AG08395 (cell line): ENCODE data around the gene LYZL2.
A peak's percentile ranks its signal among the peaks of the same experiment; 100 is the strongest.
"Not testable (repeated sequence)": the region's sequence is repeated elsewhere in the genome, so short reads cannot be mapped to it uniquely, and the experiment has no call there.

Experiments used
- DNase-seq: peaks from one replicate; pipeline ENCODE4 v3.0.0; 2012; ENCODE audit warnings: mixed read lengths, low spot score

Gene LYZL2

GRCh38 chr10:30639946-30640786 lies 10.6 kb upstream of the LYZL2 start:
- peak; percentile 65 for DNase-seq

- DNase-seq = peak; percentile 86
Measured at GRCh38 chr10:30637881-30638467, 8.4 kb upstream of the LYZL2 start.

DNA sequence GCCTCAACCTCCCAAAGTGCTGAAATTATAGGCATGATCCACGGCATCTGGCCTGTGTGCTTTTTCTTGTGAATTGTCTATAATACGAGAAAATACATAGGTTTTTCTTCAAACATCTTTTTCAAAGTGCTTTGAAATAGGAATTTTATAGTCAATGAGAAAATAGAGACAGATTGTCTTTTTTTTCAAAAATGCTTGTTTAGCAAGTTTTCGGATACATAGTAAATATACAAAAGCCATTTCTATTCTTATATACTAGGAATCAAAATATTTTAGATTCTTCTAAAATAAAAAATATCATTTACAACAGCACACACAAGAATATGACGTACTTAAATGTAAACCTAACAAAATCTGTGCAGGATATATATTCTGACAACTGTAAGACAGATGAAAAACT lies 1.6 kb upstream of the LYZL2 start:
- no peak for DNase-seq

DNA sequence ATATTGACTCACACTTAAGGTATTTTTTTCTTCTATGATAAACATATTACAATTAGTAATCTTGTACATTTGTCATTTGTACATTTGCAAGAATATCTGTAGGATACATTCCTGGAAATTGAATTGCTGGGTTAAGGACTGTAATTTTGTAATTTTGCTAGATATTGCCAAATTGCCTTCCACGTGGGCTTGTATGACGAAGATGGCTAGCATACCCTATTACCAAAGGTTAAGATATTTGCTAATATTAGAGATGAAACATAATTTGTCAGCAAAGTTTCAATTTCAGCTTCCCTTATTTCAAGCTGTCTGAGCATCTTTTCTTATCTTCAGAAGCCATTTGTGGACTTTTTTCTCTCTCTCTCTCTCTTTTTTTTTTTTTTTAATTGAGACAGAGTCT lies 1.0 kb upstream of the LYZL2 start:
- no peak for DNase-seq

DNA sequence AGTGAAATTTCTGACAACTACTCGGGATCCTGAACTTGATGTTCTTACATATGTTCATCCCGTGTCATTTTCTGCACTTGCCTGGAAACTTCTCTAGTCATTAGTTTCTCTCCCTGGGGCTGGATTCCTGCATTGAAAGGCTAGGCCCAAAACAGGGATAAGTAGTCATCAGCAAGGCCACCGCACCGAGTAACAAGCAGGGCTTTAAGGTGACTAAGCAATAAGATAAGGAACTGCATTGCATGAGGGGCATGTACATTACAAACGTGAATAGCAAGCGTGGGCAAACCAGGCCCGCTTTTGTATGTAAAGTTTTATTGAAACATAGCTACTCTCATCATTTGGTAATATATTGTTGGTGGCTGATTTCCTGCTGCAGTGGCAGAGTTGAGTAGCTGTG lies 977 bp downstream of the LYZL2 start:
- DNase-seq = not testable (repeated sequence)

- DNase-seq = not testable (repeated sequence)
Measured at GRCh38 chr10:30626837-30627236, 2.7 kb downstream of the LYZL2 start.

DNA sequence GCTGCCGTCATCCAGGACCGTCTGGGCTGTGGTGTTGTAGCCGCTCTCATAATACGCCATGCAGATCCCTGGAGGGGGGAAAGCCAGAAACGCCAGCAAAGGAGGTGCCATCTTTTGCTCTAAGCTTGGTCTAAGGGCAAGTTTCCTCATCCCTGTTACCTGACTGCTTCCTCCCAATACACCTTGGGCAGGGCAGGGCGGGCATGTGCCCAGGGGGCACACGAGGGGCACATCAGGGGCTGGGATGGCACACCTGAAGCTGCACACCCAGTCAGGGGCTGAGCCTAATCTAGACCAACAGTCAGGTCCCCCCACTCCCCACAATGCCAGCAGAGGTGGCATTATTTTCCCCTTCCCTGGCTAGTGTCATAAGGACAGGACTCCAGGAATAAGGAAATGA lies 3.4 kb downstream of the LYZL2 start:
- DNase-seq = not testable (repeated sequence)

GRCh38 chr10:30625080-30625479 lies 4.5 kb downstream of the LYZL2 start:
- no peak for DNase-seq

- DNase-seq = no peak
Measured at GRCh38 chr10:30619966-30620365, 9.6 kb downstream of the LYZL2 start.

GRCh38 chr10:30617070-30617469 lies 12.5 kb downstream of the LYZL2 start:
- DNase-seq = no peak

DNA sequence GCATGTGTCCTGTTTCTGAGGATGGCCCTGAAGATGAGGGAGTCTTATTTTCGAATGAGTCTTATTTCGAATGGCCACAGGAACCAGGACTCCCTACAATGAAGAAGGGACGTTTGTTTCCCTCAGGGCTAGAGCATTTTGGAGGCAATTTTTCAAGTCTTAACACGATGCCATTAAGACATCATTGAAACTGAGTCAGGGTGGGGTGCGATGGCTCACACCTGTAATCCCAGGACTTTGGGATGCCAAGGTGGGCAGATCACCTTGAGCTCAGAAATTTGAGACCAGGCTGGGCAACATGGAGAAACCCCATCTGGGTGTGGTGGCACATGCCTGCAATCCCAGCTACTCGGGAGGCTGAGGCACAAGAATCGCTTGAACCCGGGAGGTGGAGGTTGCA lies 18.5 kb downstream of the LYZL2 start:
- not testable (repeated sequence) for DNase-seq

GRCh38 chr10:30607814-30608213 lies 21.7 kb downstream of the LYZL2 start:
- no peak for DNase-seq

DNA sequence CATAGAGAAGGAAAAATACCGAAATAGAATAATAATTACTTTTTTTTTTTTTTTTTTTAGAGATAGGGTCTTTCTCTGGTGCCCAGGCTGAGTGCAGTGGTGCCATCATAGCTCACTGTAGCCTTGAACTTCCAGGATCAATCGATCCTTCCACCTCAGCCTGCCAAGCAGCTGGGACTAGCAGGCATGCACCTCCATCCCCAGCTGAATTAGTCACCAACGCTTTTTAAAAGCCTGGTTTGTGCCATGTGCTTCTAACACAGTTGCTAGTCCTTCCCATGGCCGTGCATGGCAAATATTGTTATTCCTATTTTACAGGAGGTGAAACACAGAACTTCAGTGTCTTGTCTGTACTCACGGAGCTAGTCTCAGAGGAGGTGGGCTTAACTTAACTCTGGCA lies 23.2 kb downstream of the LYZL2 start:
- no peak for DNase-seq

DNA sequence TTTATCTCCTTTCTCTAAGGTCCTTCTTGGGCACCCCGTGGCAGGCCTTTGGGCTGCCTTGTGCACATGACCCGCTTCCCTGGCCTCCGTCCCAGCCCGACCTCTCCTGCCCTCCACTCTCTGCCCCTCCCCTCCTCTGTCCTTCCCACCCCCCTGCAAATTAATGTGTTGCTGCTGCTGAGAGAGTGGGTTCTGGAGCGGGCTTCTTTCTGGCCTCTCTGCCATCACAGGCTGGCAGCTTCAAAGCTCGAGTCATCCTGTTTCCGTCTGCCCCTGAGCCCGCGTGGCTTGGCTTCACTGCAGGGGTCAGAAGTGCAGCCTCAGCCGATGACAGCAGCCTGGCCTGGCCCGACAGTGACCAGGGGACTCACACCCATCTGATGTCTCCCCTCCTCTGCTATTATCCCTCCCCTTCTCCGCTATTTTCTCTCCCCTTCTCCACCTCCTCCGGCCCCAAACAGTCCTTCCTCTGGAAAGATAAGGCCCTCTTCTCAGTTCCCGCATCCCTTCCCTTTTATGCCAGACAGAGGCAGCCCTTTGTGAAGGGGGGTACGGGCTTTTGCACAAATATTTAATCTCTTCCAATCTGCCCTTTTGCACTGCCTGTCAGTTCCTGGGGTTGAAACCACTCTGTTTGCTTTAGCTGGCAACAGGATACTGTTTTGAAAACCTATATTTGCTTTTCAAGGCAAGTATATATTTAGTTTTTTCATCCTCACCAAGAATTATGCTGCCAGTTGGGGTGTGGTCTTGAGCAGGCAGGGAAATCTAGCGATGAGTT lies 24.0 kb downstream of the LYZL2 start:
- not testable (repeated sequence) for DNase-seq

GRCh38 chr10:30603589-30603988 lies 26.0 kb downstream of the LYZL2 start:
- DNase-seq = no peak

GRCh38 chr10:30602747-30603146 lies 26.8 kb downstream of the LYZL2 start:
- DNase-seq = no peak

GRCh38 chr10:30600005-30600404 lies 29.5 kb downstream of the LYZL2 start:
- no peak for DNase-seq

DNA sequence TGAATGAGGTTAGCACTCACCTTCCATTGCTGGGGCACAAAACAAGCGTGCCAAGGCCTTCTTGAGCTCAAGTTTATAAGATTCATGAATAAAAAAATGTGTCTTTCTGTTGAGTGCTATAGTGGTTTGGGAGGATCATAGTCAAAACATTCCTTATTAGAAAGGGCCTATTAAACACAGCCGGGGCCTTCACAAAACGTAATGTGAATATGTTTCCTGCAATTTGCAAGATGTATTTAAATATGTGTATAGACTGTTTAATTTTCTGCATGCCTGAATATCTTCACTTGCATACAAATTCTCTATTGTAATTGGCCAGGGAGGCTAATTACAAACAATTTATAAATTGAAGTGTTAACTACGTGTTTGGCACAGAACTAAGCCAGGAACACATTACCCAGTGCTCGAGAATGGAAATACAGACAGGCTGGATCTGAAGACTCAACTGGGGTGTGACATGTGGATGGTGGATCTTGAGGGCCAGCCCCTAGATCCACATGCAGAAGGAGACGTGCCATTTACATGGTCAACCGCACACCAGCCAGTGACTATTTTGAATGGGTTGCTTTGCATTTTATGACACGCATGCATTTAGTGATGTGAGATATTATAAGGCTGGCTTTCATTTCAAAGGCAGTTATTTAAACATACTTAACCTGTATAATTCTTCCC lies 31.3 kb downstream of the LYZL2 start:
- DNase-seq = no peak

GRCh38 chr10:30597433-30597824 lies 32.1 kb downstream of the LYZL2 start:
- DNase-seq = not testable (repeated sequence)

DNA sequence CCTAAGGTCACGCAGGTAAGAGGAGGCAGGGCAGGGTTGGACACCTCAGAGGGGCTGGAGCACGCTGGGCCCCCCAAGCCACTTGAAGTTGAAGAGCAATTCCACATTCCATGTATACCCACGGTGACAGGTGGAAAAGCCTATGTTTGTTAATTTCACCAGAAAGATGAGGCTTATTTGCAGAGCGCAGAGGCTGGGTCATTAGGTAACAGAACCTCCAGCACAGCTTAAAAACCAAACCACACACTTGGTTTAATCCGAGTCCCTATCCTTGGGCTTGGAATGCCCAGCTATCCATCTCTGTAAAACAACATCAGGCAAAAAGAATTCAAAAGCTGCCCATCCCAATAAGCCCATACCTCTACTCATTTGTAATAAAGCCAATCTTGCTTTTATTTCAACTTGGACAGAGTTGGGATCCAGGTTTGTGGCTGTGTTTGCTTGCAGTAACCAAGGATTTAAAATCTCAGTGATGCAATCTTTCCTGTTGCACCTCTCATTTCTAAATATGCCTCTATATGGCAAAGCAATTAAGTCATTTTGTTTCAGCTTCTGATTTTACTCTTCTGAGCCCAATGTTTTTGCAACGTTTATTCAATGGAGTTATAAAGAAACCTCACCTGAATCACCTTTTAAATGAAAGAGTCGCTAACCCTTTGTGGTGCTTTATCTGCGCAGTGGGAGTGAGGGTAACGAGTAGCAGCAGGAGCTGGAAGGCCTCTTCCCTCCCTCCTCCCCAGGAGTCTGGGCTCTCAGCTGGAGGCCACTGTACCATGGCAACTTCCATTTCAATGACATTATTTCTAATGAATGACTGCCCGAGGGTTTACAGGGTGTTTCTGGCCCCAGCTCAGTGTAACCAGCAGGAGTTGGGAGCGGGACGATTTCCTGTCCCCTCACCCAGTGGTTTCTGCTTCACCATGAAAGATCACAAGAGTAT lies 32.8 kb downstream of the LYZL2 start:
- DNase-seq = not testable (repeated sequence)

DNA sequence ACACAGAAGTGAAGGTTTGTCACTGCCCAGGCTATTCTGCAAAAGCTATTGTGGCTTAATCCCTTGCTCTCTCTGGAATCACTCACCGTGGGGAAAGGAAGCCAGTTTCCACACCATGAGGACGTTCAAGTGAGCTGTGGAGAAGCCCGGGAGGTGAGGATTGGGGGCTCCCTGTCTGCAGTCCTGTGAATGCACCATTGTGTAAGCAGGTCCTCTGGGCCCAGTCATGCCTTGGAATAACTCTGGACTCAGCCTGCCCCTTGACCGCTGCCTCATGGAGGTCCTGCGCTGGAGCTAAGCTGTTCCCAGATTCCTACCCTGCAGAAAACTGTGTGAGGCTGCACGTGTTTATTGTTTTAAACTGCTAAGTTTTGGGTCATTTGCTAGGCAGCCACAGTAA lies 33.5 kb downstream of the LYZL2 start:
- no peak for DNase-seq
